ENCODE data around the gene GARIN6.

GRCh38 chr12:99609455-99610181 is 37.9 kb upstream of the GARIN6 start:
- no peak for TF ChIP-seq CTCF (IDR thresholded peaks at IDR 0.05)
- no peak for TF ChIP-seq ZFX (IDR thresholded peaks at IDR 0.05; ENCODE audit: borderline replicate concordance)
